HCT116 (cell line): Measurements from ENCODE around the gene ASB14. TPM values are rescaled to one million over a fixed set of nuclear protein-coding genes. Genes with fewer than 3 reads are reported as not detected.

Source experiments
- ATAC-seq: fragments of 200-7000 bp; cut with Tn5 transposase; 2 replicates; pipeline ENCODE4 v1.9.1; 2020; ENCODE audit warnings: mild to moderate bottlenecking, moderate library complexity
- BruUV-seq: library from RNA; stranded (reverse); fragments of 400-500 nt; replicated peaks from 2 replicates; lab custom pipeline; 2021; lab: Mats Ljungman, UMichigan
- CTCF ChIA-PET: fragments of 300-600 bp; sonication (Branson Sonifier 250); formaldehyde crosslinking; loops from one replicate; lab custom pipeline; 2021; ENCODE audit warnings: antibody characterized with exemption; lab: Charles Lee
- POLR2A ChIA-PET: fragments of 300-600, 350-600 bp; sonication (Branson Sonifier 250); formaldehyde crosslinking; loops from one replicate; lab custom pipeline; 2021; ENCODE audit warnings: antibody characterized with exemption; lab: Charles Lee
- RAD21 ChIA-PET, 2 experiments: fragments of 300-600 bp; sonication (Branson Sonifier 250); formaldehyde crosslinking; loops; one replicate each; lab custom pipeline; 2023; ENCODE audit warnings: low total read pairs in 2 of 2; ENCODE audit not compliant: uncharacterized antibody in 2 of 2, unreplicated experiment in 2 of 2, low non-redundant PET in 1 of 2; lab: Charles Lee
- DNase-seq: peaks from one replicate; pipeline ENCODE4 v3.0.0-alpha.2; 2010; ENCODE audit warnings: low read depth, low spot score
- H2AFZ ChIP-seq: fragments of 200-600 bp; shearing (Covaris generic), sonication (generic); 2 replicates; pipeline ENCODE4 v1.6.1; 2017; ENCODE audit warnings: low read depth, mixed run types, mixed read lengths, antibody characterized with exemption, low read length; ENCODE audit not compliant: poor library complexity, severe bottlenecking
- H3K27ac ChIP-seq: 2 replicates; pipeline ENCODE4 v1.5.1; 2012; ENCODE audit warnings: low read depth, low read length
- H3K27me3 ChIP-seq: fragments of 200-600 bp; sonication (generic); 2 replicates; pipeline ENCODE4 v1.6.1; 2016; ENCODE audit warnings: mixed run types, low read length, mixed read lengths; ENCODE audit not compliant: insufficient read depth
- H3K36me3 ChIP-seq, 2 experiments: fragments of 200-500 bp in 1 of 2; fragments of 200-600 bp in 1 of 2; sonication (Bioruptor generic) in 1 of 2; sonication (generic) in 1 of 2; 2 replicates each; pipeline versions ENCODE4 v1.5.1 to v1.6.1; 2014 to 2016; ENCODE audit warnings: low read length in 2 of 2, inconsistent platforms in 1 of 2, mixed read lengths in 1 of 2, mixed run types in 1 of 2; ENCODE audit not compliant: insufficient read depth in 2 of 2, control insufficient read depth in 1 of 2
- H3K4me1 ChIP-seq, 2 experiments: fragments of 200-600 bp in 1 of 2; sonication (generic) in 1 of 2; 2 replicates each; pipeline versions ENCODE4 v1.5.1 to v1.6.1; 2012 to 2017; ENCODE audit warnings: low read length in 2 of 2, inconsistent platforms in 1 of 2, mild to moderate bottlenecking in 1 of 2, mixed read lengths in 1 of 2, mixed run types in 1 of 2, moderate library complexity in 1 of 2; ENCODE audit not compliant: insufficient read depth in 2 of 2, control insufficient read depth in 1 of 2
- H3K4me2 ChIP-seq: fragments of 200-600 bp; sonication (generic); 2 replicates; pipeline ENCODE4 v1.6.1; 2017; ENCODE audit warnings: mixed run types, low read length, mixed read lengths
- H3K4me3 ChIP-seq, 2 experiments: fragments of 200-600 bp in 1 of 2; sonication (generic) in 1 of 2; replicated peaks in 1 of 2; 2 replicates each; pipeline ENCODE4 v1.5.1; 2011 to 2016; ENCODE audit warnings: low read length in 2 of 2, control low read depth in 1 of 2, low read depth in 1 of 2, mild to moderate bottlenecking in 1 of 2, mixed read lengths in 1 of 2, mixed run types in 1 of 2
- H3K79me2 ChIP-seq: fragments of 200-600 bp; sonication (generic); 2 replicates; pipeline ENCODE4 v1.6.1; 2017; ENCODE audit warnings: mild to moderate bottlenecking, mixed run types, low read length, moderate library complexity, mixed read lengths; ENCODE audit not compliant: insufficient read depth
- H3K9ac ChIP-seq: fragments of 200-600 bp; sonication (generic); 2 replicates; pipeline ENCODE4 v1.6.1; 2016; ENCODE audit warnings: low read length, mixed read lengths
- H3K9me2 ChIP-seq: fragments of 200-600 bp; sonication (generic), shearing (Covaris generic); 2 replicates; pipeline ENCODE4 v1.6.1; 2017; ENCODE audit warnings: mixed run types, mild to moderate bottlenecking, moderate library complexity; ENCODE audit not compliant: insufficient read depth
- H3K9me3 ChIP-seq, 2 experiments: fragments of 200-500 bp in 1 of 2; fragments of 200-600 bp in 1 of 2; sonication (Bioruptor generic) in 1 of 2; sonication (generic) in 1 of 2; 2 replicates each; pipeline ENCODE4 v1.6.1; 2014 to 2017; ENCODE audit warnings: low read length in 2 of 2, mixed read lengths in 2 of 2, inconsistent platforms in 1 of 2, low read depth in 1 of 2, mild to moderate bottlenecking in 1 of 2, mixed run types in 1 of 2, moderate library complexity in 1 of 2; ENCODE audit not compliant: control insufficient read depth in 1 of 2, insufficient read depth in 1 of 2
- H4K20me1 ChIP-seq: fragments of 200-600 bp; sonication (generic), shearing (Covaris generic); 2 replicates; pipeline ENCODE4 v1.6.1; 2017; ENCODE audit warnings: mixed run types, mild to moderate bottlenecking, moderate library complexity; ENCODE audit not compliant: insufficient read depth
- CBX3 ChIP-seq: IDR thresholded peaks from 2 replicates; pipeline ENCODE4 v1.6.1; 2012; ENCODE audit warnings: low read depth
- CEBPB ChIP-seq: IDR thresholded peaks from 2 replicates; pipeline ENCODE4 v1.6.1; 2012; ENCODE audit warnings: low read depth
- CTCF ChIP-seq, 3 experiments: fragments of 200-600 bp in 1 of 3; sonication (generic) in 1 of 3; IDR thresholded peaks in 2 of 3; conservative IDR thresholded peaks in 1 of 3; 2 replicates each; pipeline ENCODE4 v1.5.1; 2012 to 2017; ENCODE audit warnings: low read depth in 2 of 3, low read length in 2 of 3, antibody characterized with exemption in 1 of 3, borderline replicate concordance in 1 of 3, control low read depth in 1 of 3, mild to moderate bottlenecking in 1 of 3, mixed read lengths in 1 of 3, mixed run types in 1 of 3, moderate library complexity in 1 of 3; ENCODE audit not compliant: insufficient read depth in 1 of 3
- EGR1 ChIP-seq: IDR thresholded peaks from 2 replicates; pipeline ENCODE4 v1.6.1; 2012; ENCODE audit warnings: low read depth
- ELF1 ChIP-seq: IDR thresholded peaks from 2 replicates; pipeline ENCODE4 v1.6.1; 2012; ENCODE audit warnings: low read depth, borderline replicate concordance
- EZH2 ChIP-seq: fragments of 200-600 bp; sonication (generic); IDR thresholded peaks from 2 replicates; pipeline ENCODE4 v1.6.1; 2017; ENCODE audit warnings: antibody characterized with exemption, mixed run types
- EZH2phosphoT487 ChIP-seq: fragments of 200-600 bp; IDR thresholded peaks from 2 replicates; pipeline ENCODE4 v1.6.1; 2018; ENCODE audit warnings: antibody characterized with exemption, borderline replicate concordance
- FOSL1 ChIP-seq: IDR thresholded peaks from 2 replicates; pipeline ENCODE4 v1.6.1; 2012; ENCODE audit warnings: low read depth
- JUND ChIP-seq: IDR thresholded peaks from 2 replicates; pipeline ENCODE4 v1.6.1; 2012
- MAX ChIP-seq: IDR thresholded peaks from 2 replicates; pipeline ENCODE4 v1.6.1; 2012
- POLR2A ChIP-seq: IDR thresholded peaks from 2 replicates; pipeline ENCODE4 v1.7.0; 2011; ENCODE audit warnings: borderline replicate concordance; ENCODE audit not compliant: insufficient read depth, insufficient read length; ENCODE audit errors: extremely low read depth
- POLR2AphosphoS5 ChIP-seq: IDR thresholded peaks from 2 replicates; pipeline ENCODE4 v1.6.1; 2011; ENCODE audit warnings: mild to moderate bottlenecking, low read depth, low read length, moderate library complexity
- REST ChIP-seq: IDR thresholded peaks from 2 replicates; pipeline ENCODE4 v1.6.1; 2012; ENCODE audit warnings: low read depth
- SIN3A ChIP-seq: IDR thresholded peaks from 2 replicates; pipeline ENCODE4 v1.6.1; 2012; ENCODE audit warnings: low read depth
- SP1 ChIP-seq: IDR thresholded peaks from 2 replicates; pipeline ENCODE4 v1.6.1; 2012; ENCODE audit warnings: low read depth
- SRF ChIP-seq: IDR thresholded peaks from 2 replicates; pipeline ENCODE4 v1.6.1; 2012; ENCODE audit warnings: low read depth
- YY1 ChIP-seq: IDR thresholded peaks from 2 replicates; pipeline ENCODE4 v1.6.1; 2011; ENCODE audit warnings: low read length, low read depth, moderate library complexity, mild to moderate bottlenecking; ENCODE audit not compliant: insufficient replicate concordance; ENCODE audit errors: extremely low read depth
- ZFX ChIP-seq: fragments of 450-650 bp; IDR thresholded peaks from 2 replicates; pipeline ENCODE4 v1.6.1; 2017
- ZNF274 ChIP-seq: fragments of 200-500 bp; sonication (Bioruptor generic); IDR thresholded peaks from 2 replicates; pipeline ENCODE4 v1.6.1; 2014; ENCODE audit warnings: mild to moderate bottlenecking, low read depth, low read length, inconsistent platforms
- intact Hi-C: fragments of 100-400 bp; cut with micrococcal nuclease; formaldehyde crosslinking; loops from 2 replicates; pipeline ENCODE4 v1.10.0; 2022
- total RNA-seq: library from RNA; stranded (reverse); gene quantifications from one replicate; pipeline ENCODE4 v1.2.1, GENCODE V29; 2021; ENCODE audit not compliant: unreplicated experiment

The ASB14 gene
- total RNA-seq, 1 experiment from 2014 or later, result not detected

GRCh38 chr3:57257678-57258077 lies 34.8 kb downstream of the ASB14 start:
- no peak for DNase-seq
- no peaks in the 10 kb centered on the region for H3K4me1 ChIP-seq
- H3K9me3 ChIP-seq, result no peaks in the 10 kb centered on the region
- intact Hi-C loops, result no loop called here
- H4K20me1 ChIP-seq, result no peaks in the 10 kb centered on the region
- H3K4me2 ChIP-seq, result no peak overlapping the region
- TF ChIP-seq SRF (no peak), SP1 (no peak), EGR1 (no peak), CBX3 (no peak), MAX (no peak), CEBPB (no peak), CTCF (IDR thresholded peaks at IDR 0.05 in 2 of 3, conservative IDR thresholded peaks at IDR 0.05 in 1 of 3; ENCODE audit: borderline replicate concordance in 1 of 3, insufficient read depth in 1 of 3, low read depth in 2 of 3, low read length in 2 of 3) (no peak), FOSL1 (no peak), ELF1 (no peak), ZNF274 (no peak), EZH2phosphoT487 (no peak), JUND (no peak), ZFX (no peak), POLR2AphosphoS5 (no peak), YY1 (no peak), POLR2A (no peak), SIN3A (no peak), EZH2 (no peak), REST (no peak)
- ChIA-PET CTCF (no interaction called here), POLR2A (no interaction called here), RAD21 (no interaction called here)
- H3K9ac ChIP-seq, result no peak overlapping the region
- no peaks in the 10 kb centered on the region; the same call in 1 of the 2 replicates for H3K79me2 ChIP-seq
- H3K27ac ChIP-seq, result no peak overlapping the region
- no peak for ATAC-seq
- BruUV-seq, result no TSS peak
- H3K4me3 ChIP-seq, result no peak overlapping the region
- H3K36me3 ChIP-seq, result peaks cover 28 to 42% of the 10 kb centered on the region in 2 experiments
- H3K27me3 ChIP-seq, result no peaks in the 10 kb centered on the region
- H2AFZ ChIP-seq, result no peak overlapping the region
- no peaks in the 10 kb centered on the region for H3K9me2 ChIP-seq
